ENCODE data around the gene DOCK9.

DOCK9 gene

DNA sequence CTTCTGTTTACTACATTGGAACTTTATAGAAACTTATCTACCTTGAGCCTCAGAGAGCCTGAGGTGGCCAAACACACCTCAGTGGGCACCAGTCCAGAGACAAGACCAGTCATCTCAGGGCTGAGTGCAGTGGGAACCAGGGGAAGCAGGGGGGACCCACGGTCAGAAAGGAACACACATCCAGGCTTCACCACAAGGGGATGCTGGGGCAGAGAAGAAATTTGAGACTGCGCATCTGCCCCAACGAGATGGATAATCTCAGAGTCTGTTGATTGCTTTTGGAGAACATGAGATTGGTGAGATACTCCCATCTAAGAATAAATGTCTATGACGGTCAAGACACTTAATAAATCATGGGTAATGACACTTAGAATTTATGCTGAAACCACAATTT lies 98.7 kb downstream of the DOCK9 start:
- no peak for DNase-seq

DNA sequence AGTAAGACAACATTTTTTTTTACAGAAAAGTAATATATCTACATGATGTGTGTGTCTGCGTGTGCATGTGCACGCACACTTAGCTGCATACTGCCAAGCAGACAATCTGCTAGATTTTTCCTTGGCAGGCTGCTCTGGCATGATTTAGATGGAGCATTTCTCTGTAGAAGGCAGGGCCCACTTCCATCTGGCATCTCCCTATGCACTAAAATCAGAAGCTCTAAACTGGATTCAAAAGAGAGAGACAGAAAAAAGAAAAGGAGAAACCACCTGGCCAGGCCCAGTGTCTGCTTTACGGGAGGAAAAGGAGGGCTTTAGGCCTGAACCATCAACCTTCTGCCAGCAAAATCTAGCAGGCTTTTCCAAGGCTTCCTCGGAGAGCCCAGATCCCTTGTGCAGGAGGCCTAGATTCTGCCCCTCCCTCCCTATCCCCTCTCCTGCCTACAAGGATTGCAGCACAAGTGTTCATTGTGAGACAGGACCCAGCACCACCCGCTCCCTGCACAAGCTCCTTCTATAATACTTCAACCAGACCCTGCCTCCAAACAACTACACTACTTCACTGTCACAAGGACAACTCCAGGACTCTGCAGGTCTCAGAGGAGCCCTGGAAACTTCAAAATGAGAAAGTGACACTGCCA lies 99.3 kb downstream of the DOCK9 start:
- DNase-seq, result no peak

DNA sequence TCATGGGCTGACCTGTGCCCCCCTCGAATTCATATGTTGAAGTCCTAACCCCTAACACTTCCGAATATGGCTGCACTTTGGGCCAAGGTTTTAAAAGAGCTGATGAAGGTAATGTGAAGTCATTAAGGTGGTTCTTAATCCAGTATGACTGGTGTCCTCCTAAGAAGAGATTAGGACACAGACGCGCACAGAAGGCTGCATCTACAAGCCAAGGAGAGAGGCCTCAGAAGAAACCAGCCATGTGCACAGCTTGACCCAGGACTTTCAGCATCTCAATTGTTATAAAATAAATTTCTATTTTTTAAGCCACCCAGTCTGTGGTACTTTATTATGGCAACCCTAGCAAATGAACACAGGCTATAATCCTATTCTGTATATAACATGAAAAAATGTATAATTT lies 99.9 kb downstream of the DOCK9 start:
- no peak for DNase-seq

GRCh38 chr13:98877466-98877865 lies 100.4 kb downstream of the DOCK9 start:
- DNase-seq, result no peak

DNA sequence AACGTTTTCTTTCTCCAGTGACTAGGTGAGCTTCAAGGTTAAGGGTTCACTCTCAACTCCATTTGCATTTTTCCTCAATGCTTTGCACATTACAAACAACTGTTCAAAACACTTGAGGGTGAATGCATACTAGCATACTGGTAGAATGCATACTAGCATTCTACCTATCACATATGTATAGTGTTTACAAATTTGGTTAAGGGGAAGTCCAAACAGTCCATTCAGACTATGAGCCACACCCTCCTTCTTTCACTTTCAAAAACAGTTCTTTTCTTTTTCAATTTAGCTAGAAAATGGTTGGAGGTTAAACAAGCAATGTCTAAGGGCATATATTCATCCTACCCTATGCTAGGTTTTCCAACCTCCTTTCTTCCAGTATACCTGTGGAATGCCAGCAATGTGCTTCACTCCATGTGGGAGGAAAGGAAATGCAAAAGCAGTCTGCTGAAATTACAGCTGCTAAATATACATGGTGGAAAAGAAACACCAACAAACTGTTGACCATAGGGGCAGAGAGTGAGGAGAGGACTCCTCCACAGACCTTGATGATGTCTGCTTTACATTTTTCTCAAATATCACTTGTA lies 102.6 kb downstream of the DOCK9 start:
- no peak for DNase-seq

DNA sequence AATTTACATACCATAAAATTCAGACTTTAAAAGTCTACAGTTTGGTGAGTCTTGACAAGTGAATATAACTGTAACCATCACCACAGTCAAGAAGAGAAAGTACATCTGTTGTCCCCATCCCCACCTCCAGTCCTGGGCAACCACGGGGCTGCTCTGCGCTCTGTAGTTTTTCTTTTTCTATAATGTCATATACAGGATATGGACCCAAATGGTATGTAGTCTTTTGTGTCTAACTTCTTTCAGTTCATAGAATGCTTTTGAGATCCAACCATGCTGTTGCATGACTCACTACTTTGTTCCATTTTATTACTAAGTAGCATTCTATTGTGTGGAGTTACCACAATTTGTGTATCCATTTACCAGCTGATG lies 103.9 kb downstream of the DOCK9 start:
- DNase-seq, result no peak

DNA sequence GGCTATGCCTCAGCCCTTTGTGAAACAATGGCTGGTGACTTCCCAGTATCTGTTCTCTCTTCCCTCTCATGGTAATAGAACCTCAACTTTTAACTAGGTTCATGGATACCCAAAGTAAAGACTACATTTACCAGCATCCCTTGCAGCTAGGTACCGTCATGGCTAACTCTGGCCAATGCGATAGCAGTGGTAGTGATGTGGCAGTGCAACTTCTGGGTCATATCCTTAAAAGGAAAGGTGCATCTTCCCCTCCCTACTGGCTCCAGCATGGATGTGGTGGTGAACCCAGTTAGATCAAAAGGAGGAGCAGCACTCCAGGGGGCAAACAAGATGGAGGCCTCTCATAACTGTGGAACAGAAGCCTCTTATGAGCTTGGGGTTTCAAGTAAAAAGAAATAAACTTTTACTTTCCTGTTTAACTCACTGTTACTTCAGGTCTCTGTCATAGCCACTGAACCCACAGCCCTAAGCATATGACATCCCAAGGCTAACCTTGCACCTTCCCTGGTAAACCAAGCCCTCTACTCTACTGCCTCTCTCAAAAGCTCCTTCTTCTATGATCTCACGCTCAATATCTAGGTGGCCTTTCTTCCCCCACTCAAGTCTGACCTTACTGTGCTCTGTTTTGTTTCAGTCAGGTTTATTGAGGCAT lies 104.4 kb downstream of the DOCK9 start:
- no peak for DNase-seq

DNA sequence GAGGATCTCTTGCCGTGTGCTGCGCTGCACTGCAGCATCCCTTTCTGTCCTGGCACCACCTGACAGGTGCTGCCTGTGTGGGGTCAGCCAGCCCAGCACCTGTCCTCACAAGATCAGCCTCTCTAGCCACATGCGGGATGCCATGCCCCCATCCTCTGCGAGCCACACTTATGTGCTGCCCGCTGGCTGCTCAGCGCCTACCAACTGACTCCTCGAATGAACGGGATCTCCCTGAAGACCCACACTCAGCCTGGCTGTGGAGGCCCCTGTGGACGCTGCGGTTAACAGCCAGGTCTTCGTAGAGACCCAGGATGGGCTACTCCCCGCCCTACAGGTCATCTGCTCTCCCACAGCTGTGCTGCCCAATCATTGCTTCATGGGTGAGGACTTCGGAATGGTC lies 106.1 kb downstream of the DOCK9 start:
- DNase-seq, result no peak

GRCh38 chr13:98869408-98870090 lies 108.3 kb downstream of the DOCK9 start:
- peak in 1 of 2 donors; percentile 34 for DNase-seq

DNA sequence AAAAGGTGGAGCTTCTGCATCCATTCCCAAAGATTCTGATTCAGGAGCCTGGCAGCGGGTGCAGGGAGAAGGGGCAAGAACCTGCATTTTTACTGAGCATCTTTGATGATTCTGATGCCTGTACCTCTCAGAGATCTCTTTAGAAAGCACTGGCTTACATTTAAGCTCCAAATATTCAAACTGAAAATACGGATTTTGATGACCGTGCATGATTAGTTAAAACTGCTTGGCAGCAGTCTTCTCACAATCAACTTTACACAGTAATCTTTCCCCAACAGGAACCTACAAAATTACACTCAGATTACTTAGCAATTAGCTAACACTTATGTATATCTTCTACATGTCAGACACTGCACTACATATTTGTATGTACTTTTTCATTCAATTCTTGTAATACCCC lies 108.9 kb downstream of the DOCK9 start:
- DNase-seq, result no peak

DNA sequence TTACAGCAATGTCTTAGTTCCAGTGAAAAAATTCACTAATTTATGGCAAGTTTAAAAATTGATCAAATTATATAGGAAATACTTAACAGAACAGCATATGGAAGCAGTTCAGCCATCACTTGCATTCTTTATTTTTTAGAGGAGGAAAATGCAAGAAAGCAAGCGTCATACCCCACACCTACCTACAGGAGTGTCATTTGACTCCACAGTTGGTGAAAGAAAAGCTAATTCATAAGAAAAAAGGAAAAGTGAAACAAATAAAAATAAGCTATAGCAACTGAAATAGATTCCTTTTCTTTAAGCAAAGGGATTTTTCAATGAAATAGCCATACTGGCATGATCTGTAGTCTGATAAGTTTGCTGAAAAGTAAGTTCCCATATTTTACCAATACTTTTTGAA lies 111.0 kb downstream of the DOCK9 start:
- no peak for DNase-seq

GRCh38 chr13:98860491-98860890 lies 117.4 kb downstream of the DOCK9 start:
- no peak for DNase-seq

DNA sequence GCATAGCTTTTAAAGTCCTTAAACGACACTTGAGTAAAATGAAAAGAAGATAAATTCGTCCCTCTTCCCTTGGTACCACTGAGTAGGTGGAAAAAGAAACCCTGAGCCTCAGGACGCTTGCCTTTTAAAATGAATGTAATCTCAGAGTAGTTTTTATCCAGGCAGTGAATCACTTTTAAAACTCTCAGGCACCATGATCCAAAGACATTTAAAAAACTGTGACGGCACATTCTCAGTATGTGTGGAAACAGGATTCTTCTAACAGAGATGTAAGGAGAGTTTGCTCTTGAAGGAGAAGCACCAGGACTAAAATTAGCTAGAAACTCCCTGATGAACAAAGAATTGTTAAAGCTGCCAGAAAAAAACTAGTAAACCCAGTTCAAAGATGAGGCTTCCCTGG lies 119.7 kb downstream of the DOCK9 start:
- DNase-seq, result no peak

GRCh38 chr13:98856983-98857382 lies 120.9 kb downstream of the DOCK9 start:
- no peak for DNase-seq

DNA sequence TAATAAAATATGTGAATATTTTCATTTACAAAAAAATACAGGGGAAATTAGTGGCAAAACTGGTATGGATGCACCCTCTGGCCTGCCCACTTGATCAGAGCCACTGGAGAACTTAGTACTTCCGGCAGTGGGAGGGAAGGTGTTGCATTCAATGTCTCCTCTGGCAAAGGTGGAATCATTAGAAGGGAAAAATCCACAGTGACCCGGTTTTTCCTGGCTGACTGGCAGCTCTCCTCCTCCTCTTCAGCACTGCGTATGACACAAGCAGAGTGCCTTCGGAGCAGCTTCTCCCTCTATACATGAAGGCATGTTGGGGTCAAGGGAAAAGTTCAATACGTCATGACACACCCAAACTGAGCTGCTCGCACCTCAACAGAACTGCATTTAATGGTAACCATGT lies 123.4 kb downstream of the DOCK9 start:
- DNase-seq, result no peak

- DNase-seq, result peak in 1 of 2 donors; percentile 4
Observed at GRCh38 chr13:98853771-98854221, 124.1 kb downstream of the DOCK9 start.

GRCh38 chr13:98851276-98851675 lies 126.6 kb downstream of the DOCK9 start:
- no peak for DNase-seq

GRCh38 chr13:98848746-98849145 lies 129.1 kb downstream of the DOCK9 start:
- DNase-seq, result no peak

- DNase-seq, result no peak
Observed at GRCh38 chr13:98847780-98848179, 130.1 kb downstream of the DOCK9 start.

DNA sequence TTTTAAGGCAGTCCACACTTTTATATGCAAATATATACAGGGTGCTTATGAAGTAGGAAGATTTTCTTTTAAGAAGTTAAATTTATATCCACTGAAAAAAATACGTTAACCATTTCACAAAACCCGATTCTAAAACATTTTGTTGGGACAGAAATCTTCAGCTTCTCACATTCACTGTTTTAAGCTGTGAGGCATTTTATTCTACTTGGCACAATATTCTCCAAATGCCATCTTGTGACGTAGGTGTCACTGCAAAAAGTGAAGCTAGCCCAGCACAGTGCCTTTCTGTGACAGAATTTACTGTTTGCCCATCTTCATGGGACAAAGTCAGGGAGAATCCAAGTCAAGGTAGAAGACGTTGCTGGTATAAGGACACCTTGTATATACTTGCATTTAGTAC lies 130.9 kb downstream of the DOCK9 start:
- DNase-seq, result no peak

GRCh38 chr13:98846521-98846920 lies 131.3 kb downstream of the DOCK9 start:
- no peak for DNase-seq

DNA sequence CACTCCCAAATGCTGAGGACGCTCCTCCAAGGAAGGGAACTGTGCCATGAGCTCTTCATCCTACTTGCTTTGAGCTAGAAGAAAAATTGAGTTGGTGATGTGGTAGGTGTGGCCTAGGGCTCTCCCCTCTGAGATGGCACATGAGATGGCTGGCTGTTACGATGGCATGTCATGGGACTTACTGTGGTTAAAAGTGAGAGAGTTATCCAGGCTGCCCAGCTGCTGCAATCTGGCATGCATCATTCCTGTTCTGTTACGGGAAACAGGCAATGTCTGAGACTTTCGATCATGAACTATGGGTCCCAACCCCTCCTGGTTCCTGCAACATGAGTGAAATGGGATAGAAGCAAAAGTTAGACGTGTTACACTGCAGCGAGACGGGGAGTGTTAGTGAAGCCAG lies 132.1 kb downstream of the DOCK9 start:
- DNase-seq, result no peak

DNA sequence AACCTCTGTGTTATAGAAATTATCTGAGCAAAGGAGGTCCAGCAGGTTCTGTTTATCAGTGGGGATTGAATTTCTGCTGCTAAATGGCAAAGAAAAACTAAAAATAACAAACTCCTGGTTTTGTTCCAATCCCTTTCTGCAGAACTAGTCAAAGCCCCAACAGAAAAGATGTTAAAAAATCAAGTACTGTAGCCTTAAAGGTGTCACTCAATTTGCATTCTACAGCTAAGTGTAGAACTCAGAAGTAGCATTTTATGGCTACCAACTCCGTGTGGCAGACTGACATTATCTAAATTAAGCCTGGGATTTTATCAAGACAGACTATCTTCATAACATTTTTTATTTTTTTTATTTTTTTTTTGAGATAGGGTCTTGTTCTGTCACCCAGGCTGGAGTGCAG lies 133.8 kb downstream of the DOCK9 start:
- no peak for DNase-seq

DNA sequence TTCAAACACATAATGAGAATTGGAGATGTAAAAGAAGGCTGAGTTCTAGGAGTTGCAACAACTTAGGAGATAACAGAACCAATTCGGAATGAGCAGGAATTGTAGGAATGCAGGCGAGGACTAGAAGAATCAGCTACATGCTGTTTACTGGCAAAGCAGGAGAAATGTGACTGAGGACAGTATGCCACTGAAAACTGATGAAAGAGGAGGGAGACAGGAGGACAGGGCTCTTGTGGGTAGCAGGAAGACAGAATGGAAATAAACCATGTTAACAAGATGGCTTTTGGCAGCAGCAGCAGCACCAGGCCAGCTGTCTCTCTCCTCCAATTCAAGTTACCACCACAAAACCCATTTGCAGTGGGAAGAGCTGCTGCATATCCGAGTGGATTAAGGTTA lies 134.4 kb downstream of the DOCK9 start:
- no peak for DNase-seq
